K562 (cell line): ENCODE data around the gene EVA1B. TPM values are rescaled to one million over a fixed set of nuclear protein-coding genes. Genes with fewer than 3 reads are reported as not detected.

ENCODE experiments used
- BRD9 ChIP-seq: fragments of 450-650 bp; IDR thresholded peaks from 2 replicates; pipeline ENCODE4 v1.6.1; 2018; ENCODE audit warnings: low read depth; ENCODE audit not compliant: partially characterized antibody
- ETS2 ChIP-seq: IDR thresholded peaks from 2 replicates; pipeline ENCODE4 v1.6.1; 2016; ENCODE audit warnings: borderline replicate concordance, missing genetic modification characterization, mild to moderate bottlenecking, moderate library complexity, missing compliant biosample characterization; ENCODE audit not compliant: poor library complexity, severe bottlenecking
- GTF2E2 ChIP-seq: fragments of 200-800 bp; sonication (Bioruptor generic); IDR thresholded peaks from 2 replicates; pipeline ENCODE4 v1.6.1; 2016; ENCODE audit warnings: missing genetic modification characterization, missing compliant biosample characterization
- IRF1 ChIP-seq: sonication (generic); formaldehyde crosslinking; IDR thresholded peaks from 2 replicates; pipeline ENCODE4 v1.8.0; 2022; ENCODE audit warnings: missing genetic modification reagents, mild to moderate bottlenecking, borderline replicate concordance
- MEF2A ChIP-seq: IDR thresholded peaks from 2 replicates; pipeline ENCODE4 v1.6.1; 2011; ENCODE audit warnings: low read depth, mild to moderate bottlenecking, low read length, moderate library complexity; ENCODE audit not compliant: control insufficient read depth
- MTF1 ChIP-seq: fragments of 250-450 bp; sonication (Bioruptor Pico); IDR thresholded peaks from 2 replicates; pipeline ENCODE4 v1.9.0; 2021; ENCODE audit warnings: moderate library complexity, mild to moderate bottlenecking, inconsistent platforms, borderline replicate concordance
- PPARD ChIP-seq: fragments of 250-450 bp; sonication (Bioruptor Pico); IDR thresholded peaks from 2 replicates; pipeline ENCODE4 v1.8.0; 2022; ENCODE audit warnings: inconsistent platforms, mild to moderate bottlenecking, moderate library complexity
- STAT6 ChIP-seq: sonication (generic); formaldehyde crosslinking; IDR thresholded peaks from 2 replicates; pipeline ENCODE4 v1.8.1; 2023; ENCODE audit warnings: mild to moderate bottlenecking, missing genetic modification reagents
- TAF7 ChIP-seq: fragments of 450-650 bp; IDR thresholded peaks from 2 replicates; pipeline ENCODE4 v1.6.1; 2016; ENCODE audit warnings: missing genetic modification characterization, missing compliant biosample characterization
- ZBTB26 ChIP-seq: fragments of 450-650 bp; formaldehyde crosslinking; IDR thresholded peaks from 2 replicates; pipeline ENCODE4 v1.4.0; 2022; ENCODE audit warnings: missing genetic modification characterization
- ZBTB34 ChIP-seq: fragments of 250-450 bp; sonication (Bioruptor Pico); IDR thresholded peaks from 2 replicates; pipeline ENCODE4 v1.8.0; 2021; ENCODE audit warnings: mild to moderate bottlenecking, moderate library complexity
- ZNF407 ChIP-seq: fragments of 450-650 bp; IDR thresholded peaks from 2 replicates; pipeline ENCODE4 v1.6.1; 2016; ENCODE audit warnings: low read depth
- ZNF778 ChIP-seq: fragments of 450-650 bp; formaldehyde crosslinking; IDR thresholded peaks from 2 replicates; pipeline ENCODE4 v1.4.0; 2020; ENCODE audit warnings: mild to moderate bottlenecking, moderate library complexity
- polyA plus RNA-seq, 8 experiments: library from polyadenylated mRNA; depleted of rRNA in 4 of 8; stranded (reverse) in 5 of 8; unstranded in 3 of 8; fragments of >200 nt; fragmentation: Nextera tagmentation in 2 of 8; fragmentation: Illumina TruSeq in 1 of 8; extraction: Ambion mirVana in 2 of 8; extraction: Trizol in 1 of 8; gene quantifications; 2 replicates each; pipeline versions ENCODE4 v1.2.1 to v1.2.3, GENCODE V29; 2011 to 2014; ENCODE audit warnings: inconsistent platforms in 1 of 8, missing spikeins in 1 of 8
- total RNA-seq, 7 experiments: library from RNA; depleted of rRNA in 6 of 7; stranded (reverse); fragments of >200 nt in 6 of 7; fragmentation: Illumina TruSeq in 2 of 7; extraction: Trizol in 2 of 7; gene quantifications; 2 replicates each; pipeline versions ENCODE4 v1.2.1 to v1.2.3, GENCODE V29; 2011 to 2021; ENCODE audit warnings: low replicate concordance in 1 of 7

EVA1B gene
- total and polyA plus RNA-seq, 9 of the 15 experiments (the other 6 are each of a cell fraction or from before 2014, with no cell fraction given), result 0.08 to 65.7 (median 2.4) TPM

- TF ChIP-seq ZNF407, result no peak
- TF ChIP-seq ZNF778 (CRISPR knock-in tag), result no peak
- no peak for TF ChIP-seq MEF2A
- TF ChIP-seq TAF7 (tag), result no peak
- TF ChIP-seq IRF1 (CRISPR knock-in tag), result no peak
- no peak for TF ChIP-seq BRD9
- no peak for TF ChIP-seq PPARD
- TF ChIP-seq GTF2E2, result no peak
- peak; percentile 75; the same call in 1 of the 2 replicates for TF ChIP-seq STAT6 (CRISPR knock-in tag)
- no peak for TF ChIP-seq MTF1
- peak; percentile 88 for TF ChIP-seq ZBTB26 (CRISPR knock-in tag)
- TF ChIP-seq ZBTB34 (CRISPR knock-in tag), result no peak
- no peak for TF ChIP-seq ETS2
These were observed 16.5 kb downstream of the EVA1B start (continued) for GRCh38 chr1:36306902-36307456.
